Left lung (tissue), 10 donors: ENCODE data around the gene ZNF503. TPM values are rescaled to one million over a fixed set of nuclear protein-coding genes. Genes with fewer than 3 reads are reported as not detected.
"Not testable (repeated sequence)": the region's sequence is repeated elsewhere in the genome, so short reads cannot be mapped to it uniquely, and the experiment has no call there.

Experiments
- ATAC-seq: fragments of 200-7000 bp; cut with Tn5 transposase; one replicate; pipeline ENCODE4 v1.9.1; 2020; ENCODE audit warnings: moderate library complexity
- DNase-seq, 4 donors: peaks; one replicate each; pipeline ENCODE4 v3.0.0-alpha.2; 2013 to 2020
- H3K27ac ChIP-seq, 2 donors: fragments of 200-600 bp; sonication (generic) in 1 of 2; one replicate each; pipeline versions ENCODE4 v1.5.0 to v1.8.0; 2020 to 2021
- H3K27me3 ChIP-seq, 2 donors: fragments of 200-600 bp; sonication (generic) in 1 of 2; one replicate each; pipeline versions ENCODE4 v1.5.0 to v1.8.0; 2020 to 2021
- H3K36me3 ChIP-seq, 2 donors: fragments of 200-600 bp; sonication (generic) in 1 of 2; one replicate each; pipeline versions ENCODE4 v1.5.0 to v1.8.0; 2020 to 2021
- H3K4me1 ChIP-seq, 2 donors: fragments of 200-600 bp; one replicate each; pipeline ENCODE4 v1.8.0; 2021
- H3K4me3 ChIP-seq, 2 donors: fragments of 200-600 bp; sonication (generic) in 1 of 2; one replicate each; pipeline versions ENCODE4 v1.5.0 to v1.8.0; 2020 to 2021; ENCODE audit warnings: mild to moderate bottlenecking in 1 of 2
- H3K9me3 ChIP-seq, 2 donors: fragments of 200-600 bp; sonication (generic) in 1 of 2; one replicate each; pipeline versions ENCODE4 v1.5.0 to v1.8.0; 2020 to 2021
- intact Hi-C, 2 donors: fragments of 100-400 bp; cut with DNase I; formaldehyde crosslinking; loops; one replicate each; pipeline versions ENCODE4 v1.11.2 to v1.14.2; 2022
- polyA plus RNA-seq, 6 donors: library from polyadenylated mRNA; unstranded; fragments of 120-200 nt; gene quantifications; one replicate each; pipeline ENCODE4 v1.2.1, GENCODE V29; 2013; ENCODE audit not compliant: insufficient read length in 6 of 6
- total RNA-seq, 2 donors: library from RNA; stranded (reverse); fragmentation: NEBNext Ultra II Directional; extraction: Animal tissue kit (Norgen Biotek cat#: 25700); gene quantifications; one replicate each; pipeline ENCODE4 v1.2.1, GENCODE V29; 2021
- TF ChIP-seq, protein P1 (sequence below), 2 donors: fragments of 200-600 bp; sonication (generic) in 1 of 2; IDR thresholded peaks; one replicate each; pipeline versions ENCODE4 v1.5.0 to v1.8.0; 2021; ENCODE audit warnings: antibody characterized with exemption in 2 of 2
- donor health status: DM: no; HTN: yes; CAD: no.
- donor health status: DM: no; HTN: no; CAD: no.

Gene ZNF503
- total and polyA plus RNA-seq, 8 donors, result 32.7 to 71.4 (median 50.0) TPM

DNA sequence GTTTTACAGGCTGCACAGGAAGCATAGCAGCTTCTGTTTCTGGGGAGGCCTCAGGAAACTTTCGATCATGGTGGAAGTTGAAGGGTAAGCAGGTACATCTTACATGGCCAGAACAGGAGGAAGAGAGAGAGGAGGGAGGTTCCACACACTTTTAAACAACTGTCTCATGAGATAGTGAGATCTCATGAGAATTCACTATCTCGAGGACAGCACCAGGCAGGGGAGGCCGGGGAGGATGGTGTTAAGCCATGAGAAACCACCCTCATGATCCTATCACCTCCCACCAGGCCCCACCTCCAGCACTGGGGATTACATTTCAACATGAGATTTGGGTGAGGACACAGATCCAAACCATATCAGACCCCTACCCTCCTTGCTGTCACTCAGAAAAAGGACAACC, 23.7 kb downstream of the ZNF503 start:
- H3K36me3 ChIP-seq, result no peaks in the 10 kb centered on the region
- no peak overlapping the region for H3K27ac ChIP-seq
- H3K4me1 ChIP-seq, result peaks cover 0 to 6% of the 10 kb centered on the region in 2 donors
- H3K27me3 ChIP-seq, result no peaks in the 10 kb centered on the region
- no peak overlapping the region for H3K4me3 ChIP-seq
- DNase-seq (no peak), ATAC-seq (no peak)
- intact Hi-C loops, result no loop called here
- H3K9me3 ChIP-seq, result no peaks in the 10 kb centered on the region
- TF ChIP-seq, protein P1, sequence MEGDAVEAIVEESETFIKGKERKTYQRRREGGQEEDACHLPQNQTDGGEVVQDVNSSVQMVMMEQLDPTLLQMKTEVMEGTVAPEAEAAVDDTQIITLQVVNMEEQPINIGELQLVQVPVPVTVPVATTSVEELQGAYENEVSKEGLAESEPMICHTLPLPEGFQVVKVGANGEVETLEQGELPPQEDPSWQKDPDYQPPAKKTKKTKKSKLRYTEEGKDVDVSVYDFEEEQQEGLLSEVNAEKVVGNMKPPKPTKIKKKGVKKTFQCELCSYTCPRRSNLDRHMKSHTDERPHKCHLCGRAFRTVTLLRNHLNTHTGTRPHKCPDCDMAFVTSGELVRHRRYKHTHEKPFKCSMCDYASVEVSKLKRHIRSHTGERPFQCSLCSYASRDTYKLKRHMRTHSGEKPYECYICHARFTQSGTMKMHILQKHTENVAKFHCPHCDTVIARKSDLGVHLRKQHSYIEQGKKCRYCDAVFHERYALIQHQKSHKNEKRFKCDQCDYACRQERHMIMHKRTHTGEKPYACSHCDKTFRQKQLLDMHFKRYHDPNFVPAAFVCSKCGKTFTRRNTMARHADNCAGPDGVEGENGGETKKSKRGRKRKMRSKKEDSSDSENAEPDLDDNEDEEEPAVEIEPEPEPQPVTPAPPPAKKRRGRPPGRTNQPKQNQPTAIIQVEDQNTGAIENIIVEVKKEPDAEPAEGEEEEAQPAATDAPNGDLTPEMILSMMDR (IDR thresholded peaks at IDR 0.05), result no peak

DNA sequence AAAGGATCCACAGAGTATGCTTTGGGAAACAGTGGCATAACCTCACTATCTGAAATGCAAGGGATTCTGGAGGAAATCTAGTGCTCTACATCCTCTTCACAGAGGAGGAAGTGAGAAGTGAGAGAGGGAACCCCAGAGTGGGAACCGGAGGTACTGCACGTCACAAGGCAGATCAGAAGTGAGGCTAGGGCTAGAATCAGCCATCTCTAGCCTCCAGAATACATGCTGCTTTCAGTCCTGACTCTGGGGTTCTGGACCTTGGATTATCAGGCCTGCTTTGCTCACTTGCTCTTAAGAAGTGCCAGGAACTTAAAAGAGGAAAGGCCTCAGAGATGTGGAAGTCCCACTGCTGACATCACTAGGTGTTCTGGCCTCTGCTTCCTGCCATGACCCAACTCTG, 25.7 kb downstream of the ZNF503 start:
- Histone ChIP-seq H3K36me3 (no peaks in the 10 kb centered on the region), H3K27me3 (no peaks in the 10 kb centered on the region), H3K4me3 (no peak overlapping the region), H3K27ac (no peak overlapping the region), H3K9me3 (no peaks in the 10 kb centered on the region), H3K4me1 (peaks cover 0 to 6% of the 10 kb centered on the region in 2 donors)
- intact Hi-C loops, result no loop called here
- TF ChIP-seq, protein P1 (IDR thresholded peaks at IDR 0.05), result no peak
- peak; percentile 75 for ATAC-seq
- peak in 1 of 4 donors; percentile 50 for DNase-seq

DNA sequence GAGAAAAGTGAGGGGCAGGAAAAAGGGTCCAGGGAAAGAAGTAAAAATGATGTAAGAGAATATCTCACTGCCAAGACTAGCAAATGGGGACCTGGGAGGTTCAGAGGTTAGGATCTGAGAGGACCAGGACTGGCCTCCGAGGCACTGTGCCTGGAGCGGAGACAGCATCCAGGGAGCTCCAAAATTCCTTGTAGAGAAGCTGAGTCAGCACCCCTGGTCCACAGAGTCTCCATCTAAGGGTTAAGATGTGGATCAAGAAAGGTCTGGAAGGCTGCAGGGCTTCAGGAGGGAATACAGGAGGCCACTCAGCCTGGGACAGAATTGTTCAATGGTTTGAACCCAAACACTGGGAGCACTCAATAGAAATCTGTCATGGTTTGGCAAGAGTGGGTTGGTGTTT, 30.6 kb downstream of the ZNF503 start:
- intact Hi-C loops, result no loop called here
- Histone ChIP-seq H3K36me3 (no peaks in the 10 kb centered on the region), H3K4me3 (no peak overlapping the region), H3K4me1 (peaks cover 0 to 9% of the 10 kb centered on the region in 2 donors), H3K9me3 (peaks cover 0 to 6% of the 10 kb centered on the region in 2 donors), H3K27me3 (no peaks in the 10 kb centered on the region), H3K27ac (no peak overlapping the region)
- no peak for ATAC-seq
- DNase-seq, result no peak
- TF ChIP-seq, protein P1 (IDR thresholded peaks at IDR 0.05), result no peak

DNA sequence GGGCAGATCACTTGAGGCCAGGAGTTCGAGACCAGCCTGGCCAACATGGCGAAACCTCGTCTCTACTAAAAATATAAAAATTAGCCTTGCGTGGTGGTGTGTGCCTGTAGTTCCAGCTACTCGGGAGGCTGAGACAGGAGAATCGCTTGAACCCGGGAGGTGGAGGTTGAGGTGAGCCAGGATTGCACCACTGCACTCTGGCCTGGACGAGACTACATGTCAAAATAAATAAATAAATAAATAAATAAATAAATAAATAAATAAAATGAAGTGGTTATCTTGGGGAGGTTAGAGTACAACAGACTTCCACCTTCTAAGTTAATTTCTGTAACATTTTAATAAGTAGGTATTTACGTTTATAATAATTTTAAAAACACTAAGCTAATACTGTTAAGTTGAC, 31.7 kb downstream of the ZNF503 start:
- ATAC-seq, H3K27me3 ChIP-seq, H3K9me3 ChIP-seq, intact Hi-C loops, H3K36me3 ChIP-seq, H3K4me3 ChIP-seq, H3K27ac ChIP-seq, H3K4me1 ChIP-seq, DNase-seq: not testable (repeated sequence)

DNA sequence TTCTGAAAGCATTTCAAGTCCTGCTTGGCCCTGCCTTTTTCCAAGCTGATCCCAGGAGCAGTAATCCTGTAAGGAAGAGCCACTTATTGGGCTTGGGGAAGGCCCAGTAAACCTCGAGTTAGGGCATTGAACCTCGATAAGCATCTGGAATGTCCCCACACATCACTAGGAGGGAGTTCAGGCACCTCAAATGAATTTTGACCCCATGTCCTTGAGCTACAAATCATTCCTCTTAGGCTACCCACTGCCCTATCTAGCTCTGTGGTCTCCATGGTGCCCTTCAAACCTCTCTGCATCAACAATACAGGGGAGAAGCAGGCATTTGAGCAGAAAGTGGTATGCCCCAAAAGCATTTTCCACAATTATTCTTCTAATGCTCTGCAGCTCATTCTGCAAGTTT, 33.7 kb downstream of the ZNF503 start:
- Histone ChIP-seq H3K9me3 (peaks cover 0 to 6% of the 10 kb centered on the region in 2 donors), H3K36me3 (no peaks in the 10 kb centered on the region), H3K4me3 (no peak overlapping the region), H3K27me3 (no peaks in the 10 kb centered on the region), H3K4me1 (peaks cover 0 to 4% of the 10 kb centered on the region in 2 donors), H3K27ac (no peak overlapping the region)
- ATAC-seq (no peak), DNase-seq (no peak)
- TF ChIP-seq, protein P1 (IDR thresholded peaks at IDR 0.05), result no peak
- intact Hi-C loops, result no loop called here

DNA sequence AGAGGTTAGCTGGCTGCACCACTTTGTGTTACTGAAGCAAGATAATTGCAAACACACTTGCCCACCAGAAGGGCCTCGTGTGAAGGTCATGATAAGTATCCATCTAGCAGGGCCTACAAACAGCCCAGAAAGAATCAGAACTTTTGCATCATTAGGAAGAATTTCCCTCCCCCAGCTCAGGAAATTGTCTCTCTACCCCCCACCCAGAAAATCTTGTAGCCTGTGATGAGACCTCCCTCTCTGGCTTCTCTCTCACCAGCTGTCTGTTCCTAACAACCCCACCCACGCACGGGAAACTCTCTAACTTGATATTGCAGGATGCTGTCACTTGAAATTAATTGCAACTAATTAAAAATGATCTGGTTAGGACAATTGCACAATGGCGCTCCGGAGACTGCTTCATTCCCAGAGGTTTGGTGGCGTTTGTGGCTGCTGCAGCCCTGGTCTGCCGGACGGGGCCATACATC, 34.5 kb downstream of the ZNF503 start:
- no peak for DNase-seq
- Histone ChIP-seq H3K27me3 (no peaks in the 10 kb centered on the region), H3K4me1 (peaks cover 0 to 4% of the 10 kb centered on the region in 2 donors), H3K36me3 (no peaks in the 10 kb centered on the region), H3K9me3 (peaks cover 0 to 6% of the 10 kb centered on the region in 2 donors), H3K4me3 (no peak overlapping the region), H3K27ac (no peak overlapping the region)
- intact Hi-C loops, result no loop called here
- TF ChIP-seq, protein P1 (IDR thresholded peaks at IDR 0.05), result no peak
- no peak for ATAC-seq
